ENCODE data around the gene B3GALT6. TPM values are rescaled to one million over a fixed set of nuclear protein-coding genes. Genes with fewer than 3 reads are reported as not detected.

The B3GALT6 gene
- total RNA-seq, 1 experiment from 2014 or later, result 27.1 TPM

DNA sequence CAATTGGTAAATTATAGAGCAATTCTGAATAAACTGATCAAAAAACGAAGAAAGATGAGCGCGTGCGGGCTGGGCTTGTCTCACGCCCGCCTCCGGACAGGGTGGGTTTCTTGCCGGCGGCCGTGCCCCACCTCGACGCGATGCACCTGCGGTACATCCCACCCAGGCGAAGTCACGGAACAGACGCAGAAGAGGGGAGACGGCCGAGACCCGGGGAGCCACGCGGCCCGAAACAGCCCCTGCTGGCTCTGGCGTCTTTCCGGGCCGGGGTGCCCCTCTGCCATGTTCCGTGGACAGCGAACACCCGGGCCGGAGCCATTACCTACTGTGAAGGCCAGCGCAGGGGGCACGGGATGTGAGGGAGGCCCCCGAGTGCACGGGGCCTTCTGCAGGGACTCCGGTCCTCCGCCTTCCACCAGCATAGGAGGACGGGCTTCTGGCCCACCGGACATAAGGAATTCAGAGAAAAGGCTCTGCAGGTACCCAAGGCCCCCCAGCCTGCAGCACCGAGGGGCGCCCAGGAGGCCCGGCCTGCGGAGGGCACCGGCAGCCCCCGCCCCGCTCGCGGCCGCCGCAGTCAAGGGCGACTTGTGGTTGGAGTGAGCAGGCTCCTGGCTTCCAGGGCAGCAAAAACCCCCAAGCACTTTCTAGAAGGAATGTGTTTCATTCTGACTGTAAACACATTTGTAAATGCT, 22.1 kb downstream of the B3GALT6 start:
- TF ChIP-seq, protein P1, sequence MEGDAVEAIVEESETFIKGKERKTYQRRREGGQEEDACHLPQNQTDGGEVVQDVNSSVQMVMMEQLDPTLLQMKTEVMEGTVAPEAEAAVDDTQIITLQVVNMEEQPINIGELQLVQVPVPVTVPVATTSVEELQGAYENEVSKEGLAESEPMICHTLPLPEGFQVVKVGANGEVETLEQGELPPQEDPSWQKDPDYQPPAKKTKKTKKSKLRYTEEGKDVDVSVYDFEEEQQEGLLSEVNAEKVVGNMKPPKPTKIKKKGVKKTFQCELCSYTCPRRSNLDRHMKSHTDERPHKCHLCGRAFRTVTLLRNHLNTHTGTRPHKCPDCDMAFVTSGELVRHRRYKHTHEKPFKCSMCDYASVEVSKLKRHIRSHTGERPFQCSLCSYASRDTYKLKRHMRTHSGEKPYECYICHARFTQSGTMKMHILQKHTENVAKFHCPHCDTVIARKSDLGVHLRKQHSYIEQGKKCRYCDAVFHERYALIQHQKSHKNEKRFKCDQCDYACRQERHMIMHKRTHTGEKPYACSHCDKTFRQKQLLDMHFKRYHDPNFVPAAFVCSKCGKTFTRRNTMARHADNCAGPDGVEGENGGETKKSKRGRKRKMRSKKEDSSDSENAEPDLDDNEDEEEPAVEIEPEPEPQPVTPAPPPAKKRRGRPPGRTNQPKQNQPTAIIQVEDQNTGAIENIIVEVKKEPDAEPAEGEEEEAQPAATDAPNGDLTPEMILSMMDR (conservative IDR thresholded peaks at IDR 0.05), result no peak
- Histone ChIP-seq H2BK120ac (ENCODE audit: low read depth, low read length, poor library complexity, severe bottlenecking) (no peak overlapping the region), H4K20me1 (ENCODE audit: control insufficient read depth, insufficient read depth, insufficient read length) (no peaks in the 10 kb centered on the region), H3K27me3 (ENCODE audit: insufficient read depth, low read length) (no peaks in the 10 kb centered on the region), H2BK15ac (ENCODE audit: low read depth, low read length) (no peak overlapping the region), H3K4me2 (ENCODE audit: insufficient read depth, insufficient read length, low read length) (no peak overlapping the region), H3K4ac (ENCODE audit: low read depth, low read length) (no peak overlapping the region), H3K14ac (ENCODE audit: insufficient read depth, low read length) (no peak overlapping the region), H3K27ac (ENCODE audit: insufficient read length, low read depth, low read length) (no peak overlapping the region), H2AFZ (ENCODE audit: low read length) (no peak overlapping the region), H3K9me3 (ENCODE audit: control insufficient read depth, low read depth, low read length) (no peaks in the 10 kb centered on the region), H3K23me2 (ENCODE audit: insufficient read length, low read depth, low read length, poor library complexity, severe bottlenecking) (no peaks in the 10 kb centered on the region), H4K91ac (ENCODE audit: insufficient read length, low read depth, low read length) (no peak overlapping the region), H3K56ac (ENCODE audit: insufficient read length, low read depth, low read length) (no peak overlapping the region), H3T11ph (ENCODE audit: low read length) (no peak overlapping the region), H3K18ac (ENCODE audit: insufficient read length, low read depth, low read length) (no peak overlapping the region), H3K79me2 (ENCODE audit: insufficient read depth, low read length) (no peaks in the 10 kb centered on the region), H4K5ac (ENCODE audit: insufficient read length, low read depth, low read length) (no peak overlapping the region), H3K4me1 (ENCODE audit: insufficient read depth, low read length) (no peaks in the 10 kb centered on the region), H3K23ac (ENCODE audit: insufficient read length, low read depth, low read length) (no peak overlapping the region), H2AK5ac (ENCODE audit: insufficient read length, low read length) (no peak overlapping the region), H2BK5ac (ENCODE audit: insufficient read length, low read length) (no peak overlapping the region), H2BK12ac (ENCODE audit: insufficient read length, low read depth, low read length) (no peak overlapping the region), H3K9ac (ENCODE audit: extremely low read depth, insufficient read length, low read length) (no peak overlapping the region), H2BK20ac (ENCODE audit: low read depth, low read length, poor library complexity, severe bottlenecking) (no peak overlapping the region), H4K8ac (replicated peaks; ENCODE audit: insufficient read length, low read depth, low read length) (no peak overlapping the region), H3K79me1 (ENCODE audit: insufficient read depth, low read depth, low read length, poor library complexity, severe bottlenecking) (no peaks in the 10 kb centered on the region)
- Mint-ChIP-seq H3K27ac (no peak overlapping the region; a peak in 1 of 7 replicates), H3K27me3 (ENCODE audit: low read depth) (peaks cover 1% of the 10 kb centered on the region; the same call in 1 of the 2 replicates), H3K4me3 (no peak overlapping the region), H3K9me3 (no peaks in the 10 kb centered on the region; a peak in 2 of 5 replicates), H3K4me1 (peaks cover 16 to 25% of the 10 kb centered on the region in 2 experiments), H3K36me3 (ENCODE audit: insufficient read depth in 1 of 3, low read depth in 3 of 3) (peaks cover 19 to 62% (median 51%) of the 10 kb centered on the region in 3 experiments; a peak in 6 of 7 replicates)
- no CpG with 5 or more reads among the region's 50 CpGs for WGBS (ENCODE audit: extremely low coverage, insufficient read length, low lambda C conversion rate)
- no peak for DNase-seq

Data from H9 (cell line).